ENCODE results near the gene LY6G6C.
A peak's percentile ranks its signal among the peaks of the same experiment; 100 is the strongest.

LY6G6C gene

GRCh38 chr6:31721351-31722020 lies at the start of gene LY6G6C:
Gene LY6G6C, minus strand, starts transcription at chr6:31721746. Its CDS starts 67 bp downstream, at chr6:31721679.
- DNase-seq (ENCODE audit: extremely low read depth in 1 of 2, low read depth in 1 of 2): no peak

- no peak for DNase-seq (ENCODE audit: extremely low read depth in 1 of 2, low read depth in 1 of 2)
Measured at GRCh38 chr6:31770860-31771259, 49.3 kb upstream of the LY6G6C start.

GRCh38 chr6:31769684-31770371 lies 48.3 kb upstream of the LY6G6C start:
- DNase-seq (ENCODE audit: extremely low read depth in 1 of 2, low read depth in 1 of 2): peak; percentile 53 to 74

GRCh38 chr6:31768363-31769257 lies 47.1 kb upstream of the LY6G6C start:
- DNase-seq (ENCODE audit: extremely low read depth in 1 of 2, low read depth in 1 of 2): no peak

- no peak for DNase-seq (ENCODE audit: extremely low read depth in 1 of 2, low read depth in 1 of 2)
Measured at GRCh38 chr6:31767096-31767645, 45.6 kb upstream of the LY6G6C start.

- DNase-seq (ENCODE audit: extremely low read depth in 1 of 2, low read depth in 1 of 2): no peak
Measured at GRCh38 chr6:31765910-31766794, 44.6 kb upstream of the LY6G6C start.

GRCh38 chr6:31765559-31765909 lies 44.0 kb upstream of the LY6G6C start:
- DNase-seq (ENCODE audit: extremely low read depth in 1 of 2, low read depth in 1 of 2): no peak

- no peak for DNase-seq (ENCODE audit: extremely low read depth in 1 of 2, low read depth in 1 of 2)
Measured at GRCh38 chr6:31764198-31764597, 42.7 kb upstream of the LY6G6C start.

- DNase-seq (ENCODE audit: extremely low read depth in 1 of 2, low read depth in 1 of 2): no peak
Measured at GRCh38 chr6:31763619-31763940, 42.0 kb upstream of the LY6G6C start.

GRCh38 chr6:31762878-31763618 lies 41.5 kb upstream of the LY6G6C start:
- DNase-seq (ENCODE audit: extremely low read depth in 1 of 2, low read depth in 1 of 2): no peak

- no peak for DNase-seq (ENCODE audit: extremely low read depth in 1 of 2, low read depth in 1 of 2)
Measured at GRCh38 chr6:31762356-31762755, 40.8 kb upstream of the LY6G6C start, which contains the start of gene SAPCD1. Gene SAPCD1, plus strand, starts transcription at chr6:31762656. Its CDS starts 399 bp downstream, at chr6:31763055.

GRCh38 chr6:31761343-31761742 lies 39.8 kb upstream of the LY6G6C start:
- no peak for DNase-seq (ENCODE audit: extremely low read depth in 1 of 2, low read depth in 1 of 2)

- DNase-seq (ENCODE audit: extremely low read depth in 1 of 2, low read depth in 1 of 2): no peak
Measured at GRCh38 chr6:31760790-31761189, 39.2 kb upstream of the LY6G6C start.

GRCh38 chr6:31758281-31758680 lies 36.7 kb upstream of the LY6G6C start:
- DNase-seq (ENCODE audit: extremely low read depth in 1 of 2, low read depth in 1 of 2): no peak

- no peak for DNase-seq (ENCODE audit: extremely low read depth in 1 of 2, low read depth in 1 of 2)
Measured at GRCh38 chr6:31752739-31753319, 31.3 kb upstream of the LY6G6C start.

- DNase-seq (ENCODE audit: extremely low read depth in 1 of 2, low read depth in 1 of 2): no peak
Measured at GRCh38 chr6:31750411-31751022, 29.0 kb upstream of the LY6G6C start.

GRCh38 chr6:31749301-31750036 lies 27.9 kb upstream of the LY6G6C start:
- DNase-seq (ENCODE audit: extremely low read depth in 1 of 2, low read depth in 1 of 2): no peak

- DNase-seq (ENCODE audit: extremely low read depth in 1 of 2, low read depth in 1 of 2): no peak
Measured at GRCh38 chr6:31744422-31744821, 22.9 kb upstream of the LY6G6C start.

All from stimulated activated CD8-positive, alpha-beta memory T cell treated with anti-CD3 and anti-CD28 coated beads, Interleukin-7, amount 100 ng/mL, for 48 hours (primary cell).